ENCODE data around the gene OR2AK2.

Gene OR2AK2, protein sequence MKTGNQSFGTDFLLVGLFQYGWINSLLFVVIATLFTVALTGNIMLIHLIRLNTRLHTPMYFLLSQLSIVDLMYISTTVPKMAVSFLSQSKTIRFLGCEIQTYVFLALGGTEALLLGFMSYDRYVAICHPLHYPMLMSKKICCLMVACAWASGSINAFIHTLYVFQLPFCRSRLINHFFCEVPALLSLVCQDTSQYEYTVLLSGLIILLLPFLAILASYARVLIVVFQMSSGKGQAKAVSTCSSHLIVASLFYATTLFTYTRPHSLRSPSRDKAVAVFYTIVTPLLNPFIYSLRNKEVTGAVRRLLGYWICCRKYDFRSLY

GRCh38 chr1:247964933-247965332, at the start of gene OR2AK2:
Gene OR2AK2, plus strand, starts transcription at chr1:247965233. Its CDS starts 144 bp downstream, at chr1:247965377.
- no peak for DNase-seq (ENCODE audit: low read depth)

DNA sequence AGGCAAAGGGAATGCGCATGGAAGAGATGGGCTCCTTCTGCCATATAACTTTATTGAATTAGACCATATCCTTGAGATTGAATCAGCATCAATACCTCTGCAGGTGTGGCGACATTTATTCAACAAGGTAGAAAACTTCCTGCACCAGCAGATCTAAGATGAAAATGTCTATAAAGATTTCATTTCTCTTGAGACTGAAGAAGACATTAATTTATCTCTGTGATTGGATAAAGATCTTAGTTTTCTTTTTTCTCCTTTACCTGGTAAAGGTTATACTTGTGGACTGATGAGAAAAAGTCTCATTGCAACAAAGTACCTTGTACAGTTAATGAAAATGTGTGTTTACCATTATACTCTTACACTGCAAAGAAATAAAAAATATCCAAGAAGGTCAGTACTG, 45.1 kb upstream of the OR2AK2 start, which contains the start of gene OR2T8:
OR2T8 (plus strand) TSS at position 301 of the 400 bp plus-strand sequence. CDS start 766 bp downstream, outside the sequence.
- DNase-seq (ENCODE audit: low read depth) = no peak

GRCh38 chr1:247923941-247924340, 41.1 kb upstream of the OR2AK2 start:
- DNase-seq (ENCODE audit: low read depth) = no peak

DNA sequence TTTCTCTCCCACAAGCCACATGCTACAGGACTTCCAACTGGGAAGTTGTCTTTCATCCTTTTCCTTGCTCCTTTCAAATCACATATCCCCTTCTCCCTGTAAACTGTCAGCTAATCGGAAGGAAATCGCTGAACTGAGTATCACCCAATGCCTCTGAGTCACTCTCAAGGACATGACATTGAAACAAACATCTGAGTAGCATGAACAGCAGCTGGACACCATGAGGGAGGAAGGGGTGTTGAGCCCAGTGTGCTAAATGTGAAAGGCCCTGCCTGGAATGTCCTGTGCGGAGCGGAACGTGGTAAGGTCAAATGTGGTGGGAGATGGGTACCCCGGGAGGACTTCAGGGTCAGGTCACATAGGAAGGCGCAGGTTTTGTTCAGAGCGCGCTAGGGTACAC, 40.2 kb upstream of the OR2AK2 start, which contains the start of gene OR2AJ1:
OR2AJ1 (plus strand) TSS at position 22 of the 400 bp plus-strand sequence. CDS start 8,880 bp downstream, outside the sequence.
- no peak for DNase-seq (ENCODE audit: low read depth)

DNA sequence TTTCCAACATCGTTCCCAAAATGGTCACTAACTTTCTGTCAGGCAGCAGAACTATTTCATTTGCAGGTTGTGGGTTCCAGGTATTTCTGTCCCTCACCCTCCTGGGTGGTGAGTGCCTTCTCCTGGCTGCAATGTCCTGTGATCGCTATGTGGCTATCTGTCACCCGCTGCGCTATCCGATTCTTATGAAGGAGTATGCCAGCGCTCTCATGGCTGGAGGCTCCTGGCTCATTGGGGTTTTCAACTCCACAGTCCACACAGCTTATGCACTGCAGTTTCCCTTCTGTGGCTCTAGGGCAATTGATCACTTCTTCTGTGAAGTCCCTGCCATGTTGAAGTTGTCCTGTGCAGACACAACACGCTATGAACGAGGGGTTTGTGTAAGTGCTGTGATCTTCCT, 31.0 kb upstream of the OR2AK2 start:
- DNase-seq (ENCODE audit: low read depth) = no peak

DNA sequence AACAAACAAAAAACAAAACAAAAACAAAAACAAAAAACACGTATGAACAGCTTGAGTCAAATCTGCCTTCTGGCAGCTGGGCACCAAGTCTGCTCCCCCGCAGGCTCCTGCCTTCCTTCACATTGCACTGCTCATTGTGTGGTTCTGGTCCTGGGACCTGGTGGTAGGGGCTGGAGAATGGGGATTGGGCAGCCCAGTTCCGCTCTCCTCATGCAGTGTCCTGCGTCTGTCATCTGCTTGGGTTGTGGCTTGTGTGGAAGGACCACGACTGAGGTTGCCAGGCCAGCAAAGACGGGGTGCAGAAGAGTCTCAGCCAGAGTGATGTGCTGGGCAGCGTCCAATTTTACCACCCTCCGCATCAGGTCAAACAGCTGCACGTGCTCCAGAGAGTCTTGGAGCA, 29.3 kb upstream of the OR2AK2 start:
- DNase-seq (ENCODE audit: low read depth) = no peak

DNA sequence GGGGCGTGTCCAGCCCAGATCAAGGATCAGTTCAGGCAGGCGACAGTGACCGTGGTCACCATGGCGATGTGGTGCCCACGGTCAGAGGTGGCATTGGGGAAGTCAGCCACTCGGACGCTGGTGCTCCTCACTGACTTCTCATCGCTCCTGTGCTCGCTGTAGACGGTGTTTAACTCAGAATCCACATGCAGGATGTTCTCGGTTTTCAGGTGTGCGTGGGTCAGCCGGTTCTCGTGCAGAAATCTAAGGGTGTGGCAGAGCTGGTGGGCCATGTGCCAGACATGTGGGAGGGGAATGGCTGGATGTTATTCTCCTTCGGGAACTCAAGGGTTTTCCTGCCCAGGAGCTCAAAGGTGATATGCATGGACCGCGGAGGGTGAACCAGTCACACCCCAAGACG, 28.6 kb upstream of the OR2AK2 start:
- no peak for DNase-seq (ENCODE audit: low read depth)

GRCh38 chr1:247936965-247937734, 27.9 kb upstream of the OR2AK2 start:
- DNase-seq (ENCODE audit: low read depth) = peak; percentile 67

GRCh38 chr1:247942624-247943023, 22.4 kb upstream of the OR2AK2 start:
- no peak for DNase-seq (ENCODE audit: low read depth)

DNA sequence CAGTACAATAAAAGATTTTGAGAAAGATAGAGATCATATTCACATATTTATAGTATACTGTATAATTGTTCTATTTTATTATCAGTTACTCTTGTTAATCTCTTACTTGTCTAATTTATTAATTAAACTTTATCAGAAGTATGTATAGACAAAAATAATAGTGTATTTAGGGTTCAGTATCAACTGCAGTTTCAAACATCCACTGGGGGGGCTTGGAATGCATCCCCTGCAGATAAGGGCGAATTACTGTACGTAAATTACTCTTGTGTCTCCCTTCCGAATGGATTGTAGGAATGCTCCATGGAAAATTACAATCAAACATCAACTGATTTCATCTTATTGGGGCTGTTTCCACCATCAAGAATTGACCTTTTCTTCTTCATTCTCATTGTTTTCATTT, 16.5 kb upstream of the OR2AK2 start, which contains the start of gene OR2L8:
OR2L8 (plus strand) TSS at position 301 of the 400 bp plus-strand sequence; CDS start at position 301, 0 bp downstream.
- DNase-seq (ENCODE audit: low read depth) = no peak

- no peak for DNase-seq (ENCODE audit: low read depth)
Measured at GRCh38 chr1:247953408-247953807, 11.6 kb upstream of the OR2AK2 start.

GRCh38 chr1:247961791-247962190, 3.2 kb upstream of the OR2AK2 start:
- DNase-seq (ENCODE audit: low read depth) = no peak

DNA sequence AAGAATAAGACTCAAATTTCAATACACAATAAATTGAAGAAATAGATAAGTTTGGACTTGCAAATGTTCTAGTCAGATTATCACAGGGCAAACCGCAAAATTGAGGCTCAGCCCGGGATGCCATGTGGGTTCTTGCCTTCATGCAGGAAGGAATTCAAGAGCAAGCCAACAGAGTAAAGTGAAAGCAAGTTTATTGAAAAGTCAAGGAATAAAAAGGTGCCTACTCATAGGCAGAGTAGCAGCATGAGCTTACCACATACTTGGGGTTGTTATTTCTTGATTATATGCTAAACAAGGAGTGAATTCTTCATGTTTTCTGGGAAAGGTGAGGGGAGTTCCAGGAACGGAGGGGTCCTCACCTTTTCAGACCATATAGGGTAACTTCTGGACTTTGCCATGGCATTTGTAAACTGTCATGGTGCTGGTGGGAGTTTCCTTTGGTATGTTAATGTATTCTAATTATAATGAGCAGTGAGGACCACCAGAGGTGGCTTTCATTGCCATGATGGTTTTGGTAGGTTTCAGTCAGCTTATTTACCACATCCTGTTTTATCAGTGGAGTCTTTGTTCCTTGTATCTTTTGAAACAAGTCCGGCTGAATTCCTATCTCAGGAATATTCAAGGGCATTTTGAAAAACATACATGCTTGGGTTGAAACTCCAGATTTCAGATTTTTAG, 2.0 kb upstream of the OR2AK2 start:
- no peak for DNase-seq (ENCODE audit: low read depth)

GRCh38 chr1:247966532-247967204, 1.6 kb downstream of the OR2AK2 start:
- no peak for DNase-seq (ENCODE audit: low read depth)

GRCh38 chr1:247992986-247993385, 28.0 kb downstream of the OR2AK2 start:
- no peak for DNase-seq (ENCODE audit: low read depth)

DNA sequence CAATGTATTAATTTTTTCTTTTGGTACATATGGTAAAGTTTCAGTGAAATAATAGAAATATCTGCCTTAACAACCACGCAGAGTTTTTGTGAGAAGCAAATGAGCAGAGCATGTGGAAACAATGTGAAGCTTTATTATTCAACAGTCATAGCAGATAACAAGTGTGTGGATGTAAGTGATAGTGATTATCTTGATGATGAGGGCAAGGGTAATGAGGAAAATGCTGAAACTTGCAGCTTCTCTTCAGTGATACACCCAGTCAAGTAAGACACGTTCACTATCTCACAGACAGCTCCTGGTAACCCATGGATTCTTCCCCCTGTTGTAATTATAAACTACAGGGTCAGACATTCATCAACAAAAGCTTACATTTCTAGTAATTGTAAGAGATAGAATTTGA, 33.8 kb downstream of the OR2AK2 start:
- DNase-seq (ENCODE audit: low read depth) = no peak

GRCh38 chr1:248000169-248000568, 35.1 kb downstream of the OR2AK2 start:
- no peak for DNase-seq (ENCODE audit: low read depth)

DNA sequence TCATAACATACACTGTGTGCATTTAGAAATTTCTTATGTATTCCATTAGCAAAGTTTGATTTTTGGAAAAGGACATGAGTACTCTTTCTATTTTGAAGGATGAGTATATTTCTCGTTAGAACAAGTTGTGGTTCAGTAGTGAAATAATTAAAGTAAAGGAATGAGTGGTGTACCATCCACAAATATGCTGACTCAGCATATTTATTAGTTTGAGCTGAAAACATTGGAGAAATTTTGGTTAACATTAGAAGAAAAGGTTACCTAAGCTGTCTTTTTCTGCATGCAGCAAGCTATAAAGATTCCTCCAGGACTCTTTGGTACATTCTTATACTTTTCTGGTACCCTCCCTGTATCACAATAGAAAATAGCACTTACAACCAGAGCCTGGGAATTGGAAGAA, 42.7 kb downstream of the OR2AK2 start:
- no peak for DNase-seq (ENCODE audit: low read depth)

DNA sequence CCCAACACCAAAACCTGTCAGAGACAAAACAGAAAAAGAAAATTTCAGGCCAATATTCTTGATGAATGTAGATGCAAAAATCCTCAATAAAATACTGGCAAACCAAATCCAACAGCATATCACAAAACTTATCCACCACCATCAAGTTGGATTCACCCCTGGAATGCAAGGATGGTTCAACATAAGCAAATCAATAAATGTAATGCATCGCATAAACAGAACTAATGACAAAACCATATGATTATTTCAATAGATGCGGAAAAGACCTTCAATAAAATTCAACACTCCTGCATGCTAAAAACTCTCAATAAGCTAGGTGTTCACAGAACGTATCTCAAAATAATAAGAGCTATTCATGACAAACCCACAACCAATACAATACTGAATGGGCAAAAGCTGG, 44.6 kb downstream of the OR2AK2 start:
- DNase-seq (ENCODE audit: low read depth) = no peak

- no peak for DNase-seq (ENCODE audit: low read depth)
Measured at GRCh38 chr1:248013229-248013710, 48.2 kb downstream of the OR2AK2 start, which contains the start of gene OR2L5. Gene OR2L5, plus strand, starts transcription at chr1:248013660. Its CDS starts 8,288 bp downstream, at chr1:248021948.

DNA sequence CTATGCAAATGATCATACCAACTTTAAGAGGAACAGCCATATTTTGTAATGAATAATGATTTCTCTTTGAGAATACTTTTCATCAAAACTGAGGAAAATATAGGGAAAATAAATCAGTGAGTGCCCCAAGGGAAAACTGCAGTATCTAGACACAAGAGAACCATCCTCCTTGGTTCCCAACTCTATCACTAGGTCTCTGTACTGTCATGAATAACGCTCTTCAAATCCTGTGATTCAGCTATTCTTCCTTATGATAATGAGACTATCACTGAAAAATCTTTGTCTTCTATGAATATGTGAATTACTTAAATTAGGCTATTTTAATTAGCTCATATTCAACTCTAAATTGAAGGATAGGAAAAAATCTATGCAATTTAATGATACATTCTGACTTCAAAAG, 50.8 kb downstream of the OR2AK2 start:
- no peak for DNase-seq (ENCODE audit: low read depth)
